Measurements from ENCODE around the gene PHF23.

Gene PHF23

DNA sequence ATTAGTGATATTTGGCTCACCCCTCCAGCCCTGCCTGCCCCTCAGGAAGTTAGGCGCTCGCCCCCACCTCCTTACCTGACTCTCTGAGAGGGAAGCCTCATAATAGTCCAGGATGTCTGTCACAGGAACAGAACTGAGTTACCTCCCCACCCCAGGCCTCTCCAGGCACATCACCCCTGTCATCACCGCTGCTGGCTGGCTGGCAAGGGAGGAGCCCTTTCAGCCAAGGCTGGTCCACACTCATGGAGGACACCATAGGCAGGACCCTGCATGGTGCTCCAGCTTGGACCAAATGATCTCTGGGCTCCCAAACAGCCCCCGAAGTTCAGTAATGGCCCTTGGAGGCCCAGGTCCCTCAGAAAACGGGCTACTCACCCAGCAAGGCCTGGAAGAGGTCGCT lies 21.1 kb downstream of the PHF23 start:
- Mint-ChIP-seq H3K9me3 (no peaks in the 10 kb centered on the region), H3K27ac (peak overlapping the region; percentile 93 to 96 (median 95)), H3K4me1 (peaks cover 71% of the 10 kb centered on the region), H3K4me3 (peak overlapping the region; percentile 89 to 93 (median 89)), H3K36me3 (ENCODE audit: low read depth) (peaks cover 15% of the 10 kb centered on the region), H3K27me3 (ENCODE audit: low read depth) (peaks cover 4% of the 10 kb centered on the region)
- TF ChIP-seq, protein P1, sequence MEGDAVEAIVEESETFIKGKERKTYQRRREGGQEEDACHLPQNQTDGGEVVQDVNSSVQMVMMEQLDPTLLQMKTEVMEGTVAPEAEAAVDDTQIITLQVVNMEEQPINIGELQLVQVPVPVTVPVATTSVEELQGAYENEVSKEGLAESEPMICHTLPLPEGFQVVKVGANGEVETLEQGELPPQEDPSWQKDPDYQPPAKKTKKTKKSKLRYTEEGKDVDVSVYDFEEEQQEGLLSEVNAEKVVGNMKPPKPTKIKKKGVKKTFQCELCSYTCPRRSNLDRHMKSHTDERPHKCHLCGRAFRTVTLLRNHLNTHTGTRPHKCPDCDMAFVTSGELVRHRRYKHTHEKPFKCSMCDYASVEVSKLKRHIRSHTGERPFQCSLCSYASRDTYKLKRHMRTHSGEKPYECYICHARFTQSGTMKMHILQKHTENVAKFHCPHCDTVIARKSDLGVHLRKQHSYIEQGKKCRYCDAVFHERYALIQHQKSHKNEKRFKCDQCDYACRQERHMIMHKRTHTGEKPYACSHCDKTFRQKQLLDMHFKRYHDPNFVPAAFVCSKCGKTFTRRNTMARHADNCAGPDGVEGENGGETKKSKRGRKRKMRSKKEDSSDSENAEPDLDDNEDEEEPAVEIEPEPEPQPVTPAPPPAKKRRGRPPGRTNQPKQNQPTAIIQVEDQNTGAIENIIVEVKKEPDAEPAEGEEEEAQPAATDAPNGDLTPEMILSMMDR (IDR thresholded peaks at IDR 0.05; ENCODE audit: unreplicated experiment in 3 of 3) = no peak

- TF ChIP-seq, protein P1 (IDR thresholded peaks at IDR 0.05; ENCODE audit: unreplicated experiment in 3 of 3) = no peak
Observed at GRCh38 chr17:7217113-7217987, 21.9 kb downstream of the PHF23 start.

DNA sequence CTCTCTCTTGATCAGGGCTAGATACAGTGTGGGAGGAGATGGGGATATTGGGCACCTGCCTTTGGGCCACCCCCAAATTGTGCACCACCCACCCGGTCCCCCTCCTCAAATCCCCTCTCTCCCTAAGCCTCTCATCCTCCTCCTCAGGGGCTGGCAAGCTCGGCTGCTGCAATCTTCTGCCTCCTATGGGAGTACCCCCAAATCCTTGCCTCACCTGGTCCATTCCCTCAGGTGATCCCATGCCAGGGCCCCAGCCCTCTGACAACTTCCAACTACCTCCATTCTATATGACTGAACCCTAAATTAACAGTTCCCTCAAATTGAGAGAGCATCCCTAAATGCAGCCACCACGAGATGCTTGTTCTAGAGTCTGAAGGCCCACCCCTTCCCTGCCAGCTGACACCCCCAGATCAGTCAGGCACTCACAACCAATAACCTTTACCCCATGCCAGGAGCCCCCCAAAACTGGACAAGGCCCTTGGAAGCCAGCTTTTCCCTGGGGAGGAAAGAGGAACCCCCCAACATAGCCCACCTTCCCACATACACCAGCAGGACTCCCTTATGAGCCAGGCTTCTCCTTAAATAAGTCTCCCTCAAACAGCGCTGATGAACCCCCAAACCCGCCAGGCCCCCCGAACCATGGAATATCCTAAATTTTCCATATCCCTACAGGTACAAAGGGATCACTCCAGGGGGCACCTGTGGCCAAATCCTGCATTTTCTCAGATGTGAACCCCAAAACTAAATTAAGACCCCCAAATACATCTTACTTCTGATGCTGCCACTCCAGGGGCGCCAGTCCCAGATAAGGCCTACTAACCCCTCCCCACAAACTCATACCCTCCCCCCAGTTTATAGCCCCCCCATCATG lies 22.8 kb downstream of the PHF23 start:
- H3K4me3 Mint-ChIP-seq = peak overlapping the region; percentile 86 to 90 (median 89)
- H3K27ac Mint-ChIP-seq = peak overlapping the region; percentile 76 to 95 (median 89)
- H3K4me1 Mint-ChIP-seq = peaks cover 77% of the 10 kb centered on the region
- no peaks in the 10 kb centered on the region for H3K9me3 Mint-ChIP-seq
- TF ChIP-seq, protein P1 (IDR thresholded peaks at IDR 0.05; ENCODE audit: unreplicated experiment in 3 of 3) = no peak
- H3K27me3 Mint-ChIP-seq (ENCODE audit: low read depth) = peaks cover 4% of the 10 kb centered on the region
- peaks cover 5% of the 10 kb centered on the region for H3K36me3 Mint-ChIP-seq (ENCODE audit: low read depth)

More at GRCh38 chr17:7217113-7217987, 21.9 kb downstream of the PHF23 start:
- H3K4me3 Mint-ChIP-seq = peak overlapping the region; percentile 89 to 93 (median 90)
- peaks cover 8% of the 10 kb centered on the region for H3K36me3 Mint-ChIP-seq (ENCODE audit: low read depth)
- peak overlapping the region; percentile 93 to 96 (median 95) for H3K27ac Mint-ChIP-seq
- peaks cover 4% of the 10 kb centered on the region for H3K27me3 Mint-ChIP-seq (ENCODE audit: low read depth)
- H3K9me3 Mint-ChIP-seq = no peaks in the 10 kb centered on the region
- H3K4me1 Mint-ChIP-seq = peaks cover 75% of the 10 kb centered on the region

DNA sequence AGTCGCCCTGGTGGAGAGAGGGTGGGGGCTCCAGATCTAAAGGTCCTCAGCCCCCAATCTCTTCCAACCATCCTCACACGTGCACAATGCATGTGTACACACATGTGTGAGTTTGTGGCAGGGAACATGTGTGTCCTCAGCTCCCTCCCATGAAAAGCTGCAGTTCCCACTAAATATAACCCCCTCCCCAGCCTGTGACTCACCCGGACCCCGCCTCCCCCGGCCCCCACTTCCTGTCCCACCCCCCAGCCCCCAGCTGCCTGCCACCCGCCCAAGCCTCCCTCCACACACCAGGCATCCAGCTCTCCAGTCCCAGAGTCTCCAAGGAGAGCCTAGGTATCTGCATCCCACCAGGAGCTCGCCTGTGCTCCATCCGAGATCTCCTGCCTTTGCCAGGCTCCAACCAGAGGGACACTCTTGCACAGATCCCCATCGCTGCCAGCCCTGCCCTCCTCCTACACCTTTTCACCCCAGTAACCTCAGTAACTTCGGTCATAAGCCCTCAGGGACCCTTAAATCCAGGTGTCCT lies 23.5 kb downstream of the PHF23 start:
- no peaks in the 10 kb centered on the region for H3K9me3 Mint-ChIP-seq
- H3K27me3 Mint-ChIP-seq (ENCODE audit: low read depth) = peaks cover 4% of the 10 kb centered on the region
- TF ChIP-seq, protein P1 (IDR thresholded peaks at IDR 0.05; ENCODE audit: unreplicated experiment in 3 of 3) = no peak
- H3K4me3 Mint-ChIP-seq = peak overlapping the region; percentile 86 to 90 (median 89)
- H3K27ac Mint-ChIP-seq = peak overlapping the region; percentile 89 to 96 (median 95)
- H3K4me1 Mint-ChIP-seq = peaks cover 70% of the 10 kb centered on the region
- peaks cover 5% of the 10 kb centered on the region for H3K36me3 Mint-ChIP-seq (ENCODE audit: low read depth)

DNA sequence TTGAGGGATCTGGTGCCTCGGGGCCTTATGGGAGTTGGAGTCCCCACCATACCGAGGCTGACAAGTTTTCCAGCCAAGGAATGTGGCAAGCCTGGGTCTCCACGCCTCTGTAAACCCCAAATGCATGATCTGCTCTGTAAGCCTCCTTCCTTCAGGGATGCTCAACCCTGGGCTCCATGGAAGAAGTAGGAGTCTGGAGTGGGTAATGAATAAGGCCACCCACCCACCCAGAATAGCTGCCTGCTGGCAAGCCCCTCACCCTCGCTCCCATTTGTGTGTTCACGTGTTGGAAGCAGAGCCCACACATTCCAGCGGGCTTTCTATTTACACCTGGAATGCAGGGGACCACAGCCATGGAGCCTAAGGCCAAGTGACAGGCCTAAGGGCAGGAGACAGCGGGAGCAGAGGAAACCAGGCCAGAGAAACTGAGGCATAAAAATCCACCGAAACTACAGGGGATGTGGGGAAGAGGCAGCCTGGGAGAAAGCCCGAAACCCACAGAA lies 24.1 kb downstream of the PHF23 start:
- H3K9me3 Mint-ChIP-seq = no peaks in the 10 kb centered on the region
- H3K4me1 Mint-ChIP-seq = peaks cover 69% of the 10 kb centered on the region
- TF ChIP-seq, protein P1 (IDR thresholded peaks at IDR 0.05; ENCODE audit: unreplicated experiment in 3 of 3) = peak in 1 of 3 experiments; percentile 2
- H3K36me3 Mint-ChIP-seq (ENCODE audit: low read depth) = peaks cover 5% of the 10 kb centered on the region
- H3K27ac Mint-ChIP-seq = peak overlapping the region; percentile 89 to 96 (median 95)
- peaks cover 4% of the 10 kb centered on the region for H3K27me3 Mint-ChIP-seq (ENCODE audit: low read depth)
- H3K4me3 Mint-ChIP-seq = peak overlapping the region; percentile 86 to 90 (median 89)

Measured in nephron (organoid).